AG04449 (cell line): ENCODE measurements around the gene ELP2.

Experiments used
- CTCF ChIA-PET: fragments of 350-600 bp; formaldehyde crosslinking; extraction: SDS; loops from one replicate; lab custom pipeline; 2021; ENCODE audit warnings: antibody characterized with exemption; lab: Yijun Ruan, JAX
- POLR2A ChIA-PET: fragments of 400-600, 350-600 bp; formaldehyde crosslinking; extraction: SDS; loops from one replicate; lab custom pipeline; 2020; ENCODE audit warnings: antibody characterized with exemption, inconsistent platforms; lab: Yijun Ruan, JAX
- DNase-seq: peaks from one replicate; pipeline ENCODE4 v3.0.0-alpha.2; 2010; ENCODE audit warnings: low read depth, low spot score
- H3K4me3 ChIP-seq: 2 replicates; pipeline ENCODE4 v1.5.1; 2011; ENCODE audit warnings: low read depth, mild to moderate bottlenecking, control low read depth, low read length
- CTCF ChIP-seq: IDR thresholded peaks from one replicate; pipeline ENCODE4 v1.5.1; 2011; ENCODE audit warnings: mild to moderate bottlenecking, moderate library complexity, low read length, control low read depth, inconsistent platforms; ENCODE audit not compliant: insufficient read depth; ENCODE audit errors: missing control alignments

ELP2 gene

GRCh38 chr18:36155851-36156757 lies 26.4 kb downstream of the ELP2 start:
- TF ChIP-seq CTCF: no peak
- CTCF ChIA-PET: interaction anchor here (1.1 to 1.8 kb wide), 2 partner anchors 26 to 128 kb away, joined by 3 to 7 read pairs; partner anchors contain the start of genes ELP2 and SLC39A6
- no peak for DNase-seq
- POLR2A ChIA-PET: interaction anchor here (0.7 kb wide), 1 partner anchor 139 kb away, joined by 3 read pairs; no protein-coding TSS in a partner anchor
- H3K4me3 ChIP-seq: no peak overlapping the region

- CTCF ChIA-PET: interaction anchor here (0.8 to 1.2 kb wide), 3 partner anchors 10 to 415 kb away, joined by 3 read pairs; no protein-coding TSS in a partner anchor
- POLR2A ChIA-PET: no interaction called here
- no peak overlapping the region for H3K4me3 ChIP-seq
- no peak for TF ChIP-seq CTCF
- DNase-seq: no peak
These were observed 27.7 kb downstream of the ELP2 start for GRCh38 chr18:36157441-36157840.

- DNase-seq: peak; percentile 55
- H3K4me3 ChIP-seq: no peak overlapping the region
- ChIA-PET CTCF (interaction anchor here (1.1 to 1.2 kb wide), 3 partner anchors 9 to 414 kb away, joined by 3 read pairs; no protein-coding TSS in a partner anchor), POLR2A (interaction anchor here (1.0 kb wide), 1 partner anchor 53 kb away, joined by 3 read pairs; no protein-coding TSS in a partner anchor)
- TF ChIP-seq CTCF: no peak
These were observed 28.7 kb downstream of the ELP2 start for GRCh38 chr18:36158266-36158867.

GRCh38 chr18:36160959-36161371 lies 31.3 kb downstream of the ELP2 start:
- POLR2A ChIA-PET: interaction anchor here (0.6 kb wide), 1 partner anchor 10 kb away, joined by 4 read pairs; no protein-coding TSS in a partner anchor
- no peak for TF ChIP-seq CTCF
- H3K4me3 ChIP-seq: no peak overlapping the region
- CTCF ChIA-PET: no interaction called here
- DNase-seq: no peak

- POLR2A ChIA-PET: no interaction called here
- no peak for TF ChIP-seq CTCF
- DNase-seq: no peak
- CTCF ChIA-PET: interaction anchor here (0.9 kb wide), 1 partner anchor 33 kb away, joined by 3 read pairs; the partner anchor contains the start of gene ELP2
- no peak overlapping the region for H3K4me3 ChIP-seq
These were observed 33.3 kb downstream of the ELP2 start for GRCh38 chr18:36162981-36163380.
